ENCODE results near the gene MCF2L. TPM values are rescaled to one million over a fixed set of nuclear protein-coding genes. Genes with fewer than 3 reads are reported as not detected.
"Not testable (repeated sequence)": the region's sequence is repeated elsewhere in the genome, so short reads cannot be mapped to it uniquely, and the experiment has no call there.

Gene MCF2L
- total RNA-seq, 2 donors from 2014 or later = 28.6 to 33.1 TPM

- intact Hi-C loops (cut with DNase I) = no loop called here
- DNase-seq (ENCODE audit: low spot score) = peak; percentile 57
Measured at GRCh38 chr13:113065406-113066141, 96.6 kb downstream of the MCF2L start.

GRCh38 chr13:113066142-113066455, 97.1 kb downstream of the MCF2L start:
- peak; percentile 64 for DNase-seq (ENCODE audit: low spot score)
- intact Hi-C loops (cut with DNase I) = no loop called here

DNA sequence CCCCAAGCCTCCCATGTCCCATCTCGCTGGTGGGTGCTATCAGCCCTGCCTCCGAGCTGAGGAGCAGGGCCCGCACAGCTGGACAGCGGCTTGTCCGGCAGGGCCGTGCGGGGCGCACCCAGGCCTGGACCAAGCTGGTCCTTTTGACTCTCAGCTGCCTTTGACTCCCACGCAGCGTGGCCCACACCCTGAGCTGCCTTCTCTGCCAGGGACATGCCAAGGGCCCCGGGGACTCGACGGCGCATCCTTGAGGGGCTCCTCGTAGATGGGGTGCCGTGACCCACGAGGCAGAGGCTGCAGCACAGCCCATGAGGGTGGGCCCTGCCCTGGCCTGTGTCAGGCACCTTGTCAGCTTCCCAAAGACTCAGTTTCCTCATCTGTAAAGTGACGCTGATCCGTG, 97.7 kb downstream of the MCF2L start:
- peak; percentile 73 for DNase-seq (ENCODE audit: low spot score)
- intact Hi-C loops (cut with DNase I) = no loop called here

DNA sequence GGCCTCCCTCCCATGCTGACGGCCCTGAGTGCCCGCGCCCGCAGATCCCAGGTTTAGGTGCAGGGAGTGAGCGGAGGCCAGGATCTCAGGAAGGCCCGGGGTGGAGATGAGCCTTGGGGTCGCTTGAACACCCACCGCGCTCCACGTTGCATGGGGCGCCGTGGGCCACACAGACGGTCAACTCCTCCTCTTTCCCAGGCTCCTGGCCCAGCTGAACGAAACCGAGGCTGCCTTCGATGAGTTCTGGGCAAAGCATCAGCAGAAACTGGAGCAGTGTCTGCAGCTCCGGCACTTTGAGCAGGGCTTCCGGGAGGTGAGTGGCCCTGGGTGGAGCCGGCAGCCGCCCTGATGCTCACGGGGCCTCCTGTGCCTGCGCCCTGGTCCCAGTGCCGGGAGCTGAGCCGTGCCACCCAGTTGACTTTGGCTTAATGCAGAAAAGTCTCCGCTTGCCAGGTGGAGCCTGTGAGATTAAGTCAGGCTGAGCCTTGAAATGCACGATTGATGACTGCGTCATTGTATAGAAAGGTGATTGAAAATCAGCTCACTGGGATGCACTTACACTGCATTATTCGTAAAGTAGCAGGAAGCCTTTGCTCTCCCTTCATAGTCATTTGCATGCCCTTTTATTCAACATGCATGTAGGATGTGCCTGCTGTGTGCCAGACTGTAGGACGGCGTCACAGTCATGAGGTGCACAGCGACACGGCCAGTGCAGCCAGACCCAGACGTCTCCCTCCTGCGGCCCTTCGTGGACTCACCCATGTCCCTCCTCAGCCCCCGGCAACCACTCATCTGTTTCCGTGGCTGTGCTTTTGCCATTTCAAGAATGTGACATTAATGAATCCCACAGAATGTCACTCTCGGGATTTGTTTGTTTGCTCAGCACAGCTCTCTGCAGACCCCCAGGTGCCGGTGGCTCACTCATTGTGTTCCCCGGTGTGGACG, 101.1 kb downstream of the MCF2L start:
- intact Hi-C loops (cut with DNase I) = no loop called here
- DNase-seq (ENCODE audit: low spot score) = peak; percentile 68

DNA sequence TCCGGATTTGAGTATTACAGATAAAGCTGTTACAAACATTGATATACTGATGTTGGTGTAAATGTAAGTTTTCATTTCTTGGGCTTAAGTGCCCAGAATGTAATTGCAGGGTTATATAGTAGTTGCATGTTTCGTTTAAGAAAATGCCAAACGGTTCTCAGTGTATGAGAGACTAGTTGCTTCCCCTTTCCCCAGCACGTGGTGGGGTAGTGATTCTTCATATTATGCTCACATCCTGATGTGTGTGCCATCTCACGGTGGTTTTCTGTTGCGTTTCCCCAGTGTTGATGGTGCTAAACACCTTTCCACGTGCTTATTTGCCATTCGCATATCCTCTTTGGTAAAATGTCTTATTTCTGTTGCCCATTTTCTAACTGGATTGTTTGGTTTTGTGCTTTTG, 101.8 kb downstream of the MCF2L start:
- intact Hi-C loops (cut with DNase I) = no loop called here
- no peak for DNase-seq (ENCODE audit: low spot score)

DNA sequence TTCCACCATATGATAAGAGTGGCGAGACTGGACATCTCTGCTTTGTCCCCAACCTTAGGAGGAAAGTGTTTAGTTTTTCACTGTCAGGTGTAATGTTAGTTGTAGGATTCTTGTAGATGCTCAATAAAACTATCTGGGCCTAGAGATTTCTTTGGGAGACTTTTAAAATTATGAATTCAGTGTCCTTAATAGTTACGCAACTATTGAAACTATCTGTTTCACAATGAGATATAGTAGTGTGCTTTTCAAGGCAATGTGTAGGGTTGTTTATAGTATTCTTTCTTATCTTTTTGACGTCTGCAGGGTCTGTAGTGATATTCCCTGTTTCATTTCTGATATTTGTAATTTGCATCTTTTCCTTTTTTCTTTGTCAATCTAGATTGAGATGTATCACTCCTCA, 103.4 kb downstream of the MCF2L start:
- intact Hi-C loops (cut with DNase I) = no loop called here
- no peak for DNase-seq (ENCODE audit: low spot score)

DNA sequence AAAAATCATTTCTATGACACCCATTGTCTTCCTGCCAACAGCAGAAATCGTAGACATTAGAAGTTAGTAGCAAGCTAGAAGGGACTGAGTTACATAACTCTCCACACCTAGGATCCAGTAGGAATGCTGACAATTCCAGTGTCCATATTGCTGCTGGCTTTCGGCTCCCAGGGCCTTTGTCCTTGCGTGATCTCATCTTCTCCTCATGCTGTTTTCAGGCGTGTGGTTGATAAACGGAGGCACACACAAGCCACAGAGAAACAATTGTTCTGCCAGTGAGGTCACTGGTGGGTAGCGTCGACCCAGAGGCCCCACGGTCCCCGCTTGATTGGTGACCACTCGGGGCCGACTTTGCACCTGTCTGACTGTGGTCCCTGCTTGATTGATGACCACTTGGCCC, 104.9 kb downstream of the MCF2L start:
- intact Hi-C loops (cut with DNase I) = no loop called here
- peak; percentile 49 for DNase-seq (ENCODE audit: low spot score)

DNA sequence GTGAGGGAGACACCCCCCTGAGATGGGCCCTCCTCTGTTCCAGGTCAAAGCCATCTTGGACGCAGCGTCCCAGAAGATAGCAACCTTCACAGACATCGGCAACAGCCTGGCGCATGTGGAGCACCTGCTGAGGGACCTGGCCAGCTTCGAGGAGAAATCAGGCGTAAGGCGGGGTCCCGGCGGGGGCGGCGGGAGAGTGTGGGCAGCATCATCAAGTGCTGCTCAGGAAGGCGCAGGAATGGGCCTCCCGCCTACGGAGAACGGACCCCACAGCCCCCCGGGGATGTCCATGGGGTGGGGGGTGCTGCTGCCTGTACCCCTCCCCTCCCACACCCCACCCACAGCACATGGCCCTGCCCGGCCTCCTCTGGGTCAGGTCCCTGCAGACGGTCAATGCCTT, 105.4 kb downstream of the MCF2L start:
- no peak for DNase-seq (ENCODE audit: low spot score)
- intact Hi-C loops (cut with DNase I) = no loop called here

DNA sequence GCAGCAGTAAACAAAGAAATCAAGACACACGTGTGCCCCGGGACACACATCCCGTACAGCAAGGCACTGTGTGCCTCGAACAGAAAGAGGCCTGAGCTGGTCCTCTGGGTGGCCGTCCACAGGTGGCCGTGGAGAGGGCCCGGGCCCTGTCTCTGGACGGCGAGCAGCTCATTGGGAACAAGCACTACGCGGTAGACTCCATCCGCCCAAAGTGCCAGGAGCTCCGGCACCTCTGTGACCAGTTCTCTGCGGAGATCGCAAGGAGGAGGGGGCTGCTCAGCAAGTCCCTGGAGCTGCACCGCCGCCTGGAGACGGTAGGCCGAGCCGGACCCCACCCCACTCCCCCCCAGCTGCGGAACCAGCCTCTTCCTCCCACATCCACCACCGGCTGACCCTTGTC, 105.9 kb downstream of the MCF2L start:
- intact Hi-C loops (cut with DNase I) = no loop called here
- DNase-seq (ENCODE audit: low spot score) = peak; percentile 63

GRCh38 chr13:113075711-113076110, 106.7 kb downstream of the MCF2L start:
- DNase-seq (ENCODE audit: low spot score) = peak; percentile 42
- intact Hi-C loops (cut with DNase I) = no loop called here

DNA sequence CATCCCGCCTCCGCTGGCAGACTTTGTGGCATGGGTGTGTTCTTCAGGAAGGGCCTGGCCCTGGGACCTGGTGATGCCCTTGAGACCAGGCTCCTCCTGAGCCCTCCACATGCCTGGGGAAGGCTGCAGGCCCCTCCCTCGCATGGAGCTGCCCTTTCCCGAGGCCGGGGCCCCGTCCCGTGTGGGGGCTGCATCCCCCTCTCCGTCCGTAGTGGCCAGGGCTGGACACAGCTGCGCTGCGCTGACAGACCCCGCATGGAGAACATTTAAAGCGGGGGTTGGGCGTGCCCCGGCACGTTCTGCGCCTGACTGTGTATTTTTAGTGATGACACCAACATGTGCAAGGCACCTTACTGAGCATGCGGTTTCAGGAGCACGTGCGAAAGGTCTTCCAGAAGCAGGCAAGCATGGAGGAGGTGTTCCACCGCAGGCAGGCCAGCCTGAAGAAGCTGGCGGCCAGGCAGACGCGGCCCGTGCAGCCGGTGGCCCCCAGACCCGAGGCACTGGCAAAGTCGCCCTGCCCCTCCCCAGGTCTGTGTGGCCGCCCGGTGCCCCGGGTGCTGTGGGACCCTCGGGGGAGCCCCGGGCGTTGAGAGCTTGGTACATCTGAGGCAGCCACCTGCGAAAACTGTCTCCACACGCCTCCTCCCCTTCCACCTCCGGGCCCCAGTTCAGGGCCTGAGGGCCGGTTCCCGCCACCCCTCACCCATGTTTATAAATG, 107.8 kb downstream of the MCF2L start:
- intact Hi-C loops (cut with DNase I) = no loop called here
- DNase-seq (ENCODE audit: low spot score) = peak; percentile 78

GRCh38 chr13:113077566-113077952, 108.5 kb downstream of the MCF2L start:
- intact Hi-C loops (cut with DNase I) = no loop called here
- DNase-seq (ENCODE audit: low spot score) = peak; percentile 70

DNA sequence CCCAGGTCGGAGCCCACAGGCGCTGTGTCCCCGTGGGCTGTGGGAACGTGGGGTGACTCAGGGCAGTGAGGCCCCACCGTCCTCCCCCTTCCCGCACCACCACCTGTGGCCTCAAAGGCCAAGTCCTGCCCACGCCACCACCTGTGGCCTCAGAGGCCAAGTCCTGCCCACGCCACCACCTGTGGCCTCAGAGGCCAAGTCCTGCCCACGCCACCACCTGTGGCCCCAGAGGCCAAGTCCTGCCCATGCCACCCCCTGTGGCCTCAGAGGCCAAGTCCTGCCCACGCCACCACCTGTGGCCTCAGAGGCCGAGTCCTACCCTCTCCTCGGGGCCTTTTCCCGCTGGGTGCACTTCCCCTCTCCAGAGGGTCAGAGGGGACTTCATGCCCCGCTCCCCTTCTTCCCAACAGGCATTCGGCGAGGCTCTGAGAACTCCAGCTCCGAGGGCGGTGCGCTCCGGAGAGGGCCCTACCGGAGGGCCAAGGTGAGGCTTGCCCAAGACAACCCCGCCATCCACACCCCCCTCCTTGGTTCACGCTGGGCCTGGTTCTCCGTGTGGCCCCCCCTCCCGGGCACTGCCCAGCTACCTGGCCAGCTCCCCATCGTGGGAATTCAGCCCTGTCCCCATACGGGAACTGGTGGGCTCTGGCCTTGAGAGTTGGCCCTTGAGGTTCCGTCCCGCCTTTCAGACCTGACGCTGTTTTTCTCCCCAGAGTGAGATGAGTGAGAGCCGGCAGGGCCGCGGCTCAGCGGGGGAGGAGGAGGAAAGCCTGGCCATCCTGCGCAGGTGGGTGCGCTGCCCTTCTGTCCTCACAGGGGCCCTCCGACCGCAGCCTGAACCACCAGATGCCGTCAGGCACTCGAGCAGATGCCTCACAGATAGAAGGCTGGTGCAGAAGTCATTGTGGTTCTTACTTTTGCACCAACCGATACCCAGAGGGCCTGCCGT, 109.2 kb downstream of the MCF2L start:
- DNase-seq (ENCODE audit: low spot score) = peak; percentile 71

DNA sequence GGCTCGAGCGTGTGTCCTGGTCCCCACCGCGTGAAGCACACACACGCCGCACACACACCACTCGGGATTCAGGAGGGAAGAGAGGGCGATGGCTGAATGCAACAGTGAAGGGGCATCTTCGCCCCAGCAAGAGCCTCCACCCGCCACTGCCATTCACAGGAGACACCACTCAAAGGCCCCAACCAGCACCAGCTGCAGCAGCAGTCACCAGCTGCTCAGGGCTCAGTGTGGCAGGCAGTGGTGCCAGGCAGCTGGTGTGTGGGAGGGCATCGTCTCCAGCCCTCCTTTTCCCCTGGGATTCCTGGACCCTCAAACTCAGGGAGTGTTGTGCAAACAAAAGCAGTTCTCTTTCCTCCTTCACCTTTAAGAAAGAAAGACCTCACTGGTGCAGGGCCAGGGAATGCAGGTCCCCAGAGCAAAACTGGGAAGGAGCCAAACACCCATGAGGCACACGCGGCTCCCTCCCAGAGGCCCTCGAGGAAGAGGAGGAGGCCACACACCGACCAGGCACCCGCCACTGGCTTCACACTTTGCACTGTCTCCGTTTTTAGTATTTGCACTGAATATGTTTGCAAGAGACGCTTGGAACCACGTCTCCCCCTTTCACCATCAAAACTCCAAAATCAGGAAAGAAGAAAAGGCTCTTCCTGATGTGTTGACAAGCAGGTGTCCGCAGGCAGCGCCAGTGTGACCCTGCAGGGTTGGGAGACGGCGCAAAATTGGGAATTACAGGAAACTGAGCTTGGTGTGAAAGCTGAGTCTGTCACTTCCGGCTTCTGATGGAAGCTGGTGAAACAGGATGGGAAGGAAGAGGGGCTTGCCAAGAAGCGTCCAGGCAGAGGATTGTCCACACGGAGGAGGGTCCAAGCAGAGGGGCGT, 110.1 kb downstream of the MCF2L start:
- peak; percentile 68 for DNase-seq (ENCODE audit: low spot score)
- intact Hi-C loops (cut with DNase I) = no loop called here

More for the DNA sequence above, 109.2 kb downstream of the MCF2L start:
- intact Hi-C loops (cut with DNase I) = no loop called here

GRCh38 chr13:113079781-113080080, 110.7 kb downstream of the MCF2L start:
- intact Hi-C loops (cut with DNase I) = not testable (repeated sequence)
- peak; percentile 15 for DNase-seq (ENCODE audit: low spot score)

GRCh38 chr13:113080361-113080831, 111.4 kb downstream of the MCF2L start:
- DNase-seq (ENCODE audit: low spot score) = peak; percentile 71
- intact Hi-C loops (cut with DNase I) = no loop called here

DNA sequence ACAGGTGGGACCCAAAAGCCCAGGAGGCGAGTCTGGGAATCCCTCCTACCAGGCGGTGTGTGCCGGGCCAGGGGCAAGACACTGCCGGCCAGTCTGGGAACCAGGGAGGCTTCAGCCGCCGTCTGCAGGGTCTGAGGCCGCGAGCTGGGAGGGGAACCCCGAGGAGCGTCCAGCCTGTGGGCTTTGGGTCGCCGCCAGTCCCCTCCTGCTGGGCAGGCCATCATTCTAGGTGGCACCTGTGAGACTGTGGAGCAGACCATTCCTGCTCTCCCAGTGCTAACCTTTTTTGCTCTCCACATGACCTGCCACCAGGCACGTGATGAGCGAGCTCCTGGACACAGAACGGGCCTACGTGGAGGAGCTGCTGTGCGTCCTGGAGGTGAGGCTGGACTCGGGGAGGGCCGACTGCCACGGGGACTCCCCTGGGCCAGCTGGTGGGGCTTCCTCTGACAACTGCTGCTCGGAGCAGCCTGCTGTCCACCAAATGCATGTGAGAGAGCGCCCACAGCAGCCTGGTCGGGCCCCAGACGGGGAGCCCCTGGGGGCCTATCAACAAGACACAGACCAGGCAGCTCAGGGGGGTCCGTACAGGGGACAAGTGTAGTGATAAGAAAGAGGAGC, 112.0 kb downstream of the MCF2L start:
- intact Hi-C loops (cut with DNase I) = no loop called here

More for the DNA sequence above, 112.0 kb downstream of the MCF2L start:
- DNase-seq (ENCODE audit: low spot score) = peak; percentile 65

Measured in posterior vena cava (tissue), 2 donors.